Sigmoid colon (tissue), 7 donors: ENCODE results near the gene JAZF1. TPM values are rescaled to one million over a fixed set of nuclear protein-coding genes. Genes with fewer than 3 reads are reported as not detected.

Experiments
- DNase-seq: peaks from one replicate; pipeline ENCODE4 v3.0.0-alpha.2; 2019
- H3K27ac ChIP-seq, 4 donors: fragments of 200-600 bp; sonication (generic); one replicate each; pipeline ENCODE4 v1.5.1; 2016 to 2019; ENCODE audit warnings: mild to moderate bottlenecking in 1 of 4
- H3K27me3 ChIP-seq, 3 donors: fragments of 200-600 bp; sonication (generic); one replicate each; pipeline ENCODE4 v1.5.1; 2019; ENCODE audit warnings: mild to moderate bottlenecking in 1 of 3
- H3K36me3 ChIP-seq, 4 donors: fragments of 200-600 bp; sonication (generic); one replicate each; pipeline ENCODE4 v1.5.1; 2016 to 2019
- H3K4me1 ChIP-seq, 4 donors: fragments of 200-600 bp; sonication (generic); one replicate each; pipeline ENCODE4 v1.5.1; 2017 to 2019
- H3K4me3 ChIP-seq, 4 donors: fragments of 200-600 bp; sonication (generic); one replicate each; pipeline ENCODE4 v1.5.1; 2017 to 2019; ENCODE audit warnings: mild to moderate bottlenecking in 2 of 4, moderate library complexity in 1 of 4
- H3K9me3 ChIP-seq, 4 donors: fragments of 200-600 bp in 3 of 4; sonication (generic) in 3 of 4; one replicate each; pipeline versions ENCODE4 v1.5.1 to v1.6.1; 2013 to 2019
- CTCF ChIP-seq, 4 experiments: fragments of 450-650 bp in 3 of 4; fragments of 200-600 bp in 1 of 4; IDR thresholded peaks; one replicate each; pipeline ENCODE4 v1.5.1; 2016 to 2019; ENCODE audit warnings: antibody characterized with exemption in 4 of 4, mild to moderate bottlenecking in 3 of 4, moderate library complexity in 2 of 4
- EP300 ChIP-seq, 4 donors: sonication (generic); formaldehyde crosslinking; IDR thresholded peaks; one replicate each; pipeline ENCODE4 v1.6.1; 2017; ENCODE audit warnings: antibody characterized with exemption in 4 of 4
- POLR2A ChIP-seq, 2 donors: fragments of 450-650 bp; IDR thresholded peaks; one replicate each; pipeline ENCODE4 v1.6.1; 2016; ENCODE audit warnings: antibody characterized with exemption in 2 of 2, mild to moderate bottlenecking in 2 of 2, moderate library complexity in 2 of 2
- POLR2AphosphoS5 ChIP-seq, 4 donors: sonication (generic); formaldehyde crosslinking; IDR thresholded peaks; one replicate each; pipeline ENCODE4 v1.6.1; 2017; ENCODE audit warnings: antibody characterized with exemption in 4 of 4
- WGBS, 2 donors: extraction: QIAGEN DNeasy Blood & Tissue Kit; methylation state at CpG; one replicate each; pipeline ENCODE4 v1.1.7; 2013; 5-methylcytosine and 5-hydroxymethylcytosine counted together
- intact Hi-C: fragments of 100-400 bp; cut with DNase I; formaldehyde crosslinking; loops from one replicate; pipeline ENCODE4 v1.15.1; 2023
- polyA plus RNA-seq, 3 donors: library from polyadenylated mRNA; stranded (reverse); fragments of 200-250 nt; gene quantifications; one replicate each; pipeline ENCODE4 v1.2.3, GENCODE V29; 2013
- total RNA-seq, 4 donors: library from RNA; depleted of rRNA; stranded (reverse); fragments of >200 nt; gene quantifications; one replicate each; pipeline ENCODE4 v1.1.0, GENCODE V29; 2016
- donor health status: healthy with polysubstance abuse.
- donor health status: Bipolar disorder and iron deficiency.
- donor health status: healthy.

The JAZF1 gene
- total and polyA plus RNA-seq, 7 donors: 4.2 to 59.6 (median 46.4) TPM

- no peaks in the 10 kb centered on the region for H3K9me3 ChIP-seq
- DNase-seq: no peak
- intact Hi-C loops: loop anchor here (5.0 kb wide), 1 partner anchor 285 kb away; no protein-coding TSS in a partner anchor
Observed at GRCh38 chr7:27871866-27872265, 308.7 kb downstream of the JAZF1 start.

GRCh38 chr7:27871086-27871485 is 309.5 kb downstream of the JAZF1 start:
- WGBS, 2 donors: 91 to 95% methylated on average over 3 of the region's 3 CpGs
- intact Hi-C loops: loop anchor here (5.0 kb wide), 1 partner anchor 284 kb away; no protein-coding TSS in a partner anchor
- Histone ChIP-seq H3K27me3 (no peaks in the 10 kb centered on the region), H3K4me1 (peaks cover 0 to 36% (median 34%) of the 10 kb centered on the region in 4 donors), H3K4me3 (no peak overlapping the region), H3K36me3 (peaks cover 0 to 1% (median 0%) of the 10 kb centered on the region in 4 donors), H3K27ac (no peak overlapping the region), H3K9me3 (no peaks in the 10 kb centered on the region)
- DNase-seq: no peak
- TF ChIP-seq POLR2AphosphoS5 (IDR thresholded peaks at IDR 0.05) (no peak), POLR2A (IDR thresholded peaks at IDR 0.05) (no peak)

More at GRCh38 chr7:27871866-27872265, 308.7 kb downstream of the JAZF1 start:
- no peak for TF ChIP-seq CTCF (IDR thresholded peaks at IDR 0.05)
- no peak for TF ChIP-seq POLR2AphosphoS5 (IDR thresholded peaks at IDR 0.05)
- TF ChIP-seq EP300 (IDR thresholded peaks at IDR 0.05): no peak
- TF ChIP-seq POLR2A (IDR thresholded peaks at IDR 0.05): no peak
- Histone ChIP-seq H3K27ac (no peak overlapping the region), H3K27me3 (no peaks in the 10 kb centered on the region), H3K36me3 (no peaks in the 10 kb centered on the region), H3K4me3 (no peak overlapping the region), H3K4me1 (peaks cover 0 to 36% (median 34%) of the 10 kb centered on the region in 4 donors)
- WGBS, 2 donors: 51 to 69% methylated on average over 6 of the region's 6 CpGs

- 94% methylated on average over 5 of the region's 5 CpGs for WGBS, 2 donors
- no peak for DNase-seq
- Histone ChIP-seq H3K36me3 (peaks cover 0 to 4% (median 0%) of the 10 kb centered on the region in 4 donors), H3K9me3 (no peaks in the 10 kb centered on the region), H3K4me1 (peaks cover 0 to 36% (median 34%) of the 10 kb centered on the region in 4 donors), H3K4me3 (no peak overlapping the region), H3K27me3 (no peaks in the 10 kb centered on the region), H3K27ac (no peak overlapping the region)
- TF ChIP-seq POLR2AphosphoS5 (IDR thresholded peaks at IDR 0.05) (no peak), CTCF (IDR thresholded peaks at IDR 0.05) (no peak), POLR2A (IDR thresholded peaks at IDR 0.05) (no peak), EP300 (IDR thresholded peaks at IDR 0.05) (no peak)
- intact Hi-C loops: loop anchor here (5.0 kb wide), 1 partner anchor 283 kb away; no protein-coding TSS in a partner anchor
Observed at GRCh38 chr7:27870595-27870994, 310.0 kb downstream of the JAZF1 start.

GRCh38 chr7:27869056-27869455 is 311.5 kb downstream of the JAZF1 start:
- no peaks in the 10 kb centered on the region for H3K27me3 ChIP-seq
- no peak overlapping the region for H3K27ac ChIP-seq
- 85 to 95% methylated on average over 7 of the region's 7 CpGs for whole genome bisulfite sequencing, 2 donors
- TF ChIP-seq POLR2AphosphoS5 (IDR thresholded peaks at IDR 0.05) (no peak), EP300 (IDR thresholded peaks at IDR 0.05) (no peak), CTCF (IDR thresholded peaks at IDR 0.05) (no peak), POLR2A (IDR thresholded peaks at IDR 0.05) (no peak)
- H3K4me3 ChIP-seq: no peak overlapping the region
- H3K36me3 ChIP-seq: peaks cover 0 to 4% (median 0%) of the 10 kb centered on the region in 4 donors
- no peak for DNase-seq
- intact Hi-C loops: no loop called here
- no peaks in the 10 kb centered on the region for H3K9me3 ChIP-seq
- peaks cover 0 to 24% (median 22%) of the 10 kb centered on the region in 4 donors for H3K4me1 ChIP-seq

GRCh38 chr7:27868131-27868550 is 312.5 kb downstream of the JAZF1 start:
- WGBS, 2 donors: 93 to 94% methylated on average over 15 of the region's 15 CpGs
- no peak for TF ChIP-seq CTCF (IDR thresholded peaks at IDR 0.05)

More at GRCh38 chr7:27868131-27868550, 312.5 kb downstream of the JAZF1 start:
- no peak for DNase-seq
- peaks cover 0 to 4% (median 0%) of the 10 kb centered on the region in 4 donors for H3K36me3 ChIP-seq
- no peak overlapping the region for H3K27ac ChIP-seq
- no peaks in the 10 kb centered on the region for H3K27me3 ChIP-seq
- no peaks in the 10 kb centered on the region for H3K9me3 ChIP-seq
- H3K4me3 ChIP-seq: no peak overlapping the region
- intact Hi-C loops: no loop called here
- H3K4me1 ChIP-seq: peaks cover 0 to 15% (median 13%) of the 10 kb centered on the region in 4 donors
